GM10847 (cell line): Measurements from ENCODE around the gene ARHGEF19.

Experiments used
- POLR2A ChIP-seq: IDR thresholded peaks from 2 replicates; pipeline ENCODE4 v1.6.1; 2011; ENCODE audit not compliant: insufficient read length; ENCODE audit errors: extremely low read depth

Gene ARHGEF19

DNA sequence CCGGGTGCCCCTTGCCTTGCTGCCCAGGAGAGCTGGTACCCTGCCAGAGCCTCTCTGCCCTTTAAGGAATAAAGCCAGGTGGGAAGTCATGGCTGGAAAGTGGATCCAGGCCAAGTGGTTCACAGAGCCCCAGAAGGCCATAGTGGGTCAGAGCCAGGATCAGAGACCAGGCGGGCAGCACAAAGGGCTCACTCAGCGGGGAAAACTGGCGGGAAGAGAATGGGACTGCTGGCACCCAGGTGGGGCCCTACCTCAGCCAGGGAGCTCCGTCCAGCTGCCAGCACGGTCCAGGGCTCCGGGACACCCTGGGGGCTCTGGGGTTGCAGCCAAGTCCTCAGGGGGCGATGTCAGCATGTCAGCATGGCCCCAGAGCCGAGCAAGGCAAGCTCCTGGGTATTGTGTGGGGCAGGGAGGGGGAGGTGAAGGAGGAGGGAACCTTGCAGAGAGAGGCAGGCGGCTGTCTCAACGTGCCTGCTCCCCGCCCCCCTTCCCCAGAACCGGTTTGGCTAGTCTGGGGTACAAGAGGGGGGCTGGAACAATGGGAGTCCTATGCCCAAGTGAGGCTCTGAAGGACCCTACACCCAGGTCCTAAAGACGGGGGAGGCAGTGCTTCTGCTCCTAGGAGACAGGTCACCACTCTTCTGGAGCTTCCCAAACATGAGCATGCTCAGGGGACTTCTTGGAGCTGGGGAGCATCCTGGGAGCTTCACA, at the start of gene ARHGEF19:
ARHGEF19 (minus strand) TSS at position 402 of the 711 bp plus-strand sequence. CDS start 3,598 bp downstream, outside the sequence.
- no peak for TF ChIP-seq POLR2A

DNA sequence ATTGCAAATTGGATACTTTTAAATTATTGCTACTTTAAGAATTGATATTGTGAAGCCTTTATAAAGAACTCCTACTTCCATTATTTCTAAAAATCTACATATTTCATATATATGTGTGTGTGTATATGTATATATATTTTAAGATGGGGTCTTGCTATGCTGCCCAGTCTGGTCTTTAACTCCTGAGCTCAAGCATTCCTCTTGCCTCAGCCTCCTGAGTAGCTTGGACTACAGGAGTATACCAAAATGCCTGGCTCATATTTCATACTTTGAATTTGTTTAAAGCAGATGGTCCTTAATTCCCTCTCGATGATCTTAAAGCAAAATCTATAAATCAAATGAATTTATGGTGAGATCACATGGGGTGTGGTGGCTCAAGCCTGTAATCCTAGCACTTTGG, 49.6 kb upstream of the ARHGEF19 start:
- no peak for TF ChIP-seq POLR2A

DNA sequence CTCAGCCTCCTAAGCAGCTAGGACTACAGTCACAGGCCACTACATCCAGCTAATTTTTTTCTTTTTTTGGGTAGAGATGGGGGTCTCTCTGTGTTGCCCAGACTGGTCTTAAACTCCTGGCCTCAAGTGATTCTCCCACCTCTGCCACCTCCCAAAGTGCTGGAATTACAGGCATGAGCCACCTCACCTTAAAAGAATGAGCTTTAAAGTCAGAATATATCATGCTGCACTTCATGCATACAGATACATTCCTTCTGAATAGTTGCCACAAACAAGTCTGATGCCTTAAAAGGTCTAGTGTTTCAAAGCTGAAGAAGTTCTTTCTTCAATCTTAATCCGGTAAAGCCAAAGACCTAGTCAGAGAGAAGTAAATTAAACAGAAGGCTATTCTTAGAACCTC, 48.4 kb upstream of the ARHGEF19 start:
- TF ChIP-seq POLR2A, result no peak

DNA sequence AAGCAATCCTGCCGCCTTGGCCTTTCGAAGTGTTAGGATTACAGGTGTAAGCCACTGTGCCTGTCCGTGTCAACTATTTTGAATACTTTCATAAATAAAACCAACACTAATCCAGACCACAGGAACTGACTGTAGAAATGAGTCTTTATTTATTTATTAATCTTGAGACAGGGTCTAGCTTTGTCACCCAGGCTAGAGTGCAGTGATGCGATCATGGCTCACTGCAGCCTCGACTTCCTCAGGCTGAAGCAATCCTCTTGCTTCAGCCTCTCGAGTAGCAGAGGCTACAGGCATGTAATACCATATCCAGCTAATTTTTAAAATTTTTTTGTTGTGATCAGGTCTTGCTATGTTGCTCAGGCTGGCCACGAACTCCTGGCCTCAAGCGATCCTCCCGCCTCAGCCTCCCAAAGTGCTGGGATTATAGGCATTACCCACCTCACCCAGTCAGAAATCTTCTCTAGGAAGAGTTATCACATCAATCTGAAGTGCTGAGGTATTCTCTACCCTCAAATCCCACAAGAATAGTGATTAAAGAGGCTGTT, 46.2 kb upstream of the ARHGEF19 start:
- TF ChIP-seq POLR2A, result no peak

DNA sequence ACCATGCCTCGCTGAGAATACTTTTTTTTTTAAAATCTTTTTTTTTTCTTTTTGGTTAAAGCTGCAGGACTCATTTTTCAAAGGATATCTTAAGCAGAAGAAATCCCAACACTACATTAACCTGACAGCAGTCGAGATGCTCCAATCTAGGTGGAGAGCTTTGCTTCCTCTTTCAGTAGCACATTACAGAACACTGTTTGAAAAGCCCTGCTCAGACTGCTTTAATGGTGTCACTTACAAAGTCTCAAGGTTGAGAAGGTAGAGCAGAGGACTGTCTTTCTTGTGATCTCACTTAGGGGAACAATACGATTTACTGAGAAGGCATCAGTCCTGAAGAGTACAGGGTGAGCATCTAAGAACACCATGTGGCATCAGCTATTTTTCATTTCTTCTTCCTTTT, 45.5 kb upstream of the ARHGEF19 start:
- TF ChIP-seq POLR2A, result no peak

DNA sequence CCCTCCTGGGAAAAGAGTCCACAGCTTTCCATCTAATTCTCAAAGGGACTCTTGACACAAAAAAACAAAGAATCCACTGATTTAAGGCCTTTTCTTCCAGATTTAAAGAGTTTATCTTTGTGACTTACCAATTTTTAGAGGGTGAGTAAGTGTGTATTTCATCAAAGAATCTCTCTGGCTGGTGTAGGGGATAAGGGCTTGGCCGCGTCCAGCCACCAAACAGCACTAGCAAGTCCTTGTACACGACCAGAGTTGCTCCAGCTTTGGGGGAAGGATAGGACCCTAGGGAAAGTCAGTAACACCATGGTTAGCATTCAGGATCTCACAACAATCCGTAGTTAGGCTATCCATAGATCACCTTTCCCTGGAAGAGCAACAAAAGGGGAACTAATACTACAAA, 44.0 kb upstream of the ARHGEF19 start:
- no peak for TF ChIP-seq POLR2A

DNA sequence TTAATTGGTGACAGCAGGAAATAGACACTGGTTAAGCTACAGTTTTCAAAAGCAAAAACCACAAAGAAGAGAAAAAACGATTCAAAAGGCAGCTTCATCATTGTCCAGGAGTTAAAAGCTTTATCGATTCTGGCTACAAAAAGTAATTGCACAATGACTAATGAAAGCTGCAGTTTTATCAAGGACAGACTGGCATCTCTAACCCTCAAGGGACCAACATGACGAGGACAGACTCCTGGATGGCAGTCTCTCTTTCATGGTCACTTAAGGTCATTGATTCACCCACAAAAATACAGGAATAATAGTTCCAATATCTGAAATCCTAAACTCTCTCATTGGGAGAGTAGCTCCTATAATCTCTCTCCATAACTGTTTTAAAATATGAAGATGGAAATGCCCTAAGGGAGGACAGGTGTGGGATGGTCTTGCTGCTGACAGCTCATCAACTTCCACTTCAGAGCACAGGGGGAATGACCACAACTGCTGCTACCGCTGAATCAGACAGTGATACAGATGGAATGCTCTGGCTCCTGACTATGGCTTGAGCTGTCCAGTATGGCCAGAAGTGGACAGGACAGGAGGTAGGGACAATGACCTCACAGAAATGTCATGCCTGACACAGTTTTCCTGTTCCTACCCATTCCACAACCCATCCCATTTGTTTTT, 41.9 kb upstream of the ARHGEF19 start:
- no peak for TF ChIP-seq POLR2A

DNA sequence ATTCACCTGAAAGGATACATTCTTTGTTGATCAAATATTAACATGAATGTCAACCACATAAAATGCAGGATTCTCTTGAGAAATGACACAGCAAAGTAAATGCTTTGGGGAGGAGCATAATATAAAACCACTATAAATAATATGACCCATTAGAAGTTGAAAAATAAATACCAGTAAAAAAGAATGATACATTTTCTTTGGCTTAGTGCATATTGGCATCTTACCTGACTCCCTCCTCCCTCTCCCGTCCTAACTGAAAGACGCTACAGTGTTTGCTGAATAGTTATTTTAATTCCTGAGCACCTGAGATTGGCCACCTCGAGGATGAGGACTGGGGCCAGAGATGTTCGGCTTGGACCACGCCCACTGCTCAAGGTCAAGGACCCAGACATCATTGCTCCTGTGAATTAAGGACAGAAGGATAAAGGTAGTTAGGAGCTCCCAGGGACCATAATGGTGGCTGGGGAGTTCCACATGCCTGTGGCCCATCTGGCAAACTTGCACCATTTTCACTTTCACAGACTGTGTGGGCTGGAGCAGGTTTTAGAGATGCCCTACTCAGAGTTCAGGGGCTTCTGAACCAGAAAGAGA, 41.0 kb upstream of the ARHGEF19 start:
- no peak for TF ChIP-seq POLR2A

DNA sequence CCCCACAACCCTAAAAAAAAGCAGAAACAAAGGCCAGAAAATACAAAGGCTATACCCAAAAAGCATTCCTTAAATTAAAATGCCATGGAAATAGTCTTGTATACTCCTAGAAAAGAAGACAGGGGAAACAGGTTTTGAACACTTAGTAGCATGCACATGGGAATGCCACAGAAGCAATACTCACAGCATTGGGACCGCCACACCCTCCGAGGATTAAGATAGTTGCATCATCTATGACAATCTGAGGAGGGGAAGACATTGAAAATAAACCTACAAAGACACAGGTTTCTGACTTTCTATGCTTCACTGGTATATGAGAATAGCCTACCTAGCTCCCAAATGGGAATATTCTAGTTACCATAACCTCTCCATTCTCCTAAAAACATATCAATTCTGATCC, 40.5 kb upstream of the ARHGEF19 start:
- no peak for TF ChIP-seq POLR2A

DNA sequence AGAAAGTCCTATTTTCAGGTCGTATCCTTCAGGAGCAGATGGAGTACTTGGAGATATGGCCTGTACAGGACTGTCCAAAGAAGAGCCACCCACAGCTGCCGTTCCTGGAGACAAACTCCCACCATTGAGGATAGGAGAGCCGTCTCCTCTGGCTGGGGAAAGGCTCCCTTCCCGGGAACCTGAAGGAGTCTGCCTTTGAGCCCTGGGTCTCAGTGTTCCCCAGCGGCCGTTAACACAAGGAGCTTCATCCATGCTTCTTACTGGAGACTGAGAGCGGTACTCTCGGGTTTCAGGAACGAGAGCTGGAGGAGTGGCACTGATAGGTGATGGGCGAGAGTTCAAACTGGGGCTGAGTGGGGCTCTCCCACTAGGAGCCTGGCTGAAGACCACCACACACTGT, 38.9 kb upstream of the ARHGEF19 start:
- TF ChIP-seq POLR2A, result no peak

DNA sequence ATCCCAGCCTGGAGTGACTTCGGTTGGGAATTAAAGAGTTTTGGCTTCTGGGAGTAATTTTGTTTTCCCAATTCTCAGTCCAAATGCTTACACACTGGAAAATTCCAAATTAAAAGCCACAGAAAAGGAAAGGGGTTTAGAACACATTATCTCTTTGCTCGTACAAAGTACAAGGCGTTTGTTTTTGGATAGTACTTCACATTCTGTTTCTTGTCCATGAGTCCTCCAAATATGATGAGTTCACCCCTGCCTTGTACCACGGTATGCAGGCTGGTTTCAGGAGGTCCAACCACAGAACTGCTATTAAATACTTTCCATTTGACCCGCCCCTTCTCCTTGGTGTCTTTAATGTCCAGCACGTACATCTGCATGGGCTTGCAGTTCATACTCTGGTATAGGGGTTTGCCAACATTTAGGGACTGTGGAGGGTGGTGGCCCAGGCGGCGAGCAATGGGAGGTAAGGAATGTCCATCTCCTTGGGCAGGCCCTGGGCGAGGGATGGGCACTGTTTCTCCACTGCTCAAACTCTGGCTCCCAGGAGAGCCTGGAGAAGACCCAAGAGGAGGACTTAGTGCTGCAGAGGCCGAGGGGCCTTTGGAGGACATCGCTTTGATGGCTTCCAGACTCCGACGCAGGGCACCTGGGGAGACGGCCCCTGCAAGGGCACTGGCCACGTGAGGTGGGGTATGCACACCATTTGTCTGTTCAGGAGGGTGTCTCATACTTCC, 38.2 kb upstream of the ARHGEF19 start:
- TF ChIP-seq POLR2A, result no peak

DNA sequence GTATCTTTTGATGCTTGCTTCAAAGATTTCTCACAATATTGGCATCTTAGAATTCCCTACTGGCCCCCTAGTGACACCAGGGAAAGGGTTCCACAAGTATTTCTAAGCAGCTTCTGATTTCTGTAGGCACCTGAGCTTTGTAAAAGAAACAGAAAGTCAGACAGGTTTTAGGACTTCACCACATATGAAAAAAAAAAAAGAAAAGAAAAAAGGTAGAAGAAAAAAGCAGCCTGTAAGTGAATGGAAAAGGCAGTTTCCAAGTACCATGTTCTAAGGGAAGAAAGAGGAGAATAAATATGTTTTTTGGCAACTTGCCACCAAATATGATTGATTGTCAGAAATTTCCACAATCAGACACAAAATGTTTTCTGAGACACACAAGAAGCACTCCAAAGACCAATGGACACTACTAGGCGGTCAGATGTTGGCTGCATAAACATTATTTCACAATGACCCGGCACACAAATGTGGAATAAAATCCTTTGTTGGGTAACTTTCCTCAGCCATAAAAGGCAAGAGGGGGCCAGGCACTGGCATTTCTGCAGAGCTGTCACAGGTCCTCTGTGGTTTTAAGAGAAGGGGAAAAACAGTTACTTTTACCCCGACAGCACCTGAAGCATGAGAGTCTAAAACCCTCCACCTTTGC, 37.3 kb upstream of the ARHGEF19 start:
- TF ChIP-seq POLR2A, result no peak

DNA sequence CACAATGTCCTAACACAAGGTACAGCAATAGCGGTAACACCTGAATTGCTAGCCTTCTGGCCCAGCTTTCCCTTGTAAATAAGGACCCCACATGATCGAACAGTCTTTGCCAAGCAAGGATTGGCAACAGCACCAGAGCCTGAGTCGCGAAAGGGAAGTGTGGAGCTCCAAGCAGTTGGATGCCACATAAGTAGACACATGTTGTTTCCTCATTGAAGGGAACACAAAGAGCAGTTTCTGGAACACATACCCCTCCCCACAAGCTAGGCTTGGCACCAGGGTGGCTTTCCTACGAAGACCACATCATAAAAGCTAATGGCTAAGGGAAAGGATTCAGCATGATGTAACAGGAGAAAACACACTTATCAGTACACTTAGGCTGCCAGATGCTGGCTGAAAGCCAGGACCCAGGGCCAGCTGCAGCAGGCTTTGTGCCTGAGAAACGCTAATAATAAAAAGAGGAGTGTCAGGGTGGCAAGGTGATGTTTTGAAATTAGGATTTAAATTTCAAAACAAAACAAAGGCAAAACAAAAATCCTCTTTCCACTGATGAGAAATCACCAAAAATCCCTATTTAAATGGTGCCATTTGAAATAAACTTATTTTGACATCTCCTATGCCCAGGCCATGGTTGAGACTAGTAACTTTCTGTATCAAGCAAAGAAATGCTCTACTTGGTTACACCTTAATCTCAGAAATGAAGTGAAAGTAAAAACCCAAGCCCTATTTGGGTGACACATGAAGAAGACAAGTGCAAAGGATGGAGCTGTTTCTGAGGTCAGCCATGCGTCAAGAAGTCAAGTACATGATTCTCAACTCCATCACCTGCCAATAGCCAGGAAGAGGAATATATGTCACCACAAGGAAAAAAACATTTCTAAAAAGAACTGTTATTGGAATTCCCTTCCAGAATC, 36.4 kb upstream of the ARHGEF19 start:
- TF ChIP-seq POLR2A, result no peak

DNA sequence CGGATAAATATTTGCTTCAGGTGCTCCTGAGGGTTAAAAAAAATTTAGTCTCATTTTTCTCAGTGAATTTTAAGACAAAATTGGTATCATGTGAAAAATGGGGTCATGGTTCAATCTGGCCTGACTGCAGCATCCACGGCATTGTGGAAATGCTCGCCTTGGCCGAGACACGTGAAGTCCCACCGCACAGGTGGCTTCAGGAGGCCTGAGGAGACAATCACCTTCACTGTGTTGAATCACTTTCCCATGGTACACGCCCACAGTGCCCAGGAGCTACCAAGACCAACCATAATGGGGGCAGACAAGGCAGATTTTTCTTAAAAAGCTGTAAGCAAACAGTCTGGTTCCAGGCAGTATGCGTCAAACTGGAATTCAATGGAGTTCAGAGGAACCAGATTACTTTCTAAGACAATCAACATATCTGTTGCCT, 35.6 kb upstream of the ARHGEF19 start:
- TF ChIP-seq POLR2A, result no peak

DNA sequence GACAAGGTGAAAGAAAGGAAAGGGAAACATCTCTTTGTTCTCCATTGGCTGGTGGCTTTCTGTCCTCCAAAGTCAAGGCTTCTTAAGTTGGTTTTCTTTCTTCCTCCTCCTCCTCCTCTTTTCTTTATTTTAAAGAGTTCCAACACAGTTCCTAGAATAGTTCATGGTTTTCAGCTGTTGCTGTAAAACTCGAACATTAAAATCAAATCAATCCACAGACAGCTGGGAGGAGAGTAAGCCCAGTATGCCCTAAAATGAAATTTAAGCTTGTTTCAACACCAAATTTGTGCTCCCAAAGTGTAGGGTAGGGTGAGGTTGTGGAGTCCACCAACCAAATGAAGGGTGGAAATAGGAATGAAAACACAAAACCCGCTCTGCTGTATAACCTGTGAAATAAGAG, 35.0 kb upstream of the ARHGEF19 start:
- TF ChIP-seq POLR2A, result no peak
